Type B pancreatic cell (in vitro differentiated cells): ENCODE data around the gene NYAP2. TPM values are rescaled to one million over a fixed set of nuclear protein-coding genes. Genes with fewer than 3 reads are reported as not detected.

Experiments used
- DNase-seq: peaks from one replicate; pipeline ENCODE4 v3.0.0; 2021; ENCODE audit warnings: mixed read lengths; ENCODE audit not compliant: unreplicated experiment; ENCODE audit errors: extremely low spot score
- H3K27ac Mint-ChIP-seq: 2 replicates; pipeline ENCODE4 v1.8.0; 2021; ENCODE audit warnings: mild to moderate bottlenecking, mixed read lengths
- H3K27me3 Mint-ChIP-seq: 2 replicates; pipeline ENCODE4 v1.8.0; 2021; ENCODE audit warnings: mixed read lengths
- H3K36me3 Mint-ChIP-seq: 2 replicates; pipeline ENCODE4 v1.8.0; 2021; ENCODE audit warnings: mixed read lengths
- H3K4me1 Mint-ChIP-seq: one replicate; pipeline ENCODE4 v1.8.0; 2021; ENCODE audit warnings: mixed read lengths; ENCODE audit not compliant: unreplicated experiment
- H3K4me3 Mint-ChIP-seq: 2 replicates; pipeline ENCODE4 v1.8.0; 2021; ENCODE audit warnings: mild to moderate bottlenecking, mixed read lengths
- H3K9me3 Mint-ChIP-seq: 2 replicates; pipeline ENCODE4 v1.8.0; 2021; ENCODE audit warnings: mixed read lengths
- CTCF ChIP-seq: fragments of 200-600 bp; sonication (generic); conservative IDR thresholded peaks from 2 replicates; pipeline ENCODE4 v1.5.0; 2021; ENCODE audit warnings: antibody characterized with exemption, mild to moderate bottlenecking
- total RNA-seq: library from RNA; stranded (reverse); gene quantifications from 2 replicates; pipeline ENCODE4 v1.2.1, GENCODE V29; 2021; ENCODE audit warnings: low replicate concordance

The NYAP2 gene
- total RNA-seq, 1 donor from 2014 or later = 0.46 TPM

GRCh38 chr2:225536036-225536435 is 136.5 kb downstream of the NYAP2 start:
- no peaks in the 10 kb centered on the region for H3K9me3 Mint-ChIP-seq
- no peaks in the 10 kb centered on the region for H3K27me3 Mint-ChIP-seq
- H3K36me3 Mint-ChIP-seq = no peaks in the 10 kb centered on the region
- DNase-seq = no peak
- H3K4me3 Mint-ChIP-seq = no peak overlapping the region
- TF ChIP-seq CTCF = no peak
- no peak overlapping the region for H3K27ac Mint-ChIP-seq
- H3K4me1 Mint-ChIP-seq = no peaks in the 10 kb centered on the region

GRCh38 chr2:225543626-225544025 is 144.1 kb downstream of the NYAP2 start:
- no peak for DNase-seq
- H3K4me3 Mint-ChIP-seq = no peak overlapping the region
- H3K27ac Mint-ChIP-seq = no peak overlapping the region
- H3K4me1 Mint-ChIP-seq = no peaks in the 10 kb centered on the region
- TF ChIP-seq CTCF = no peak
- H3K36me3 Mint-ChIP-seq = no peaks in the 10 kb centered on the region
- no peaks in the 10 kb centered on the region for H3K9me3 Mint-ChIP-seq
- peaks cover 4% of the 10 kb centered on the region for H3K27me3 Mint-ChIP-seq

- peak; percentile 29 for TF ChIP-seq CTCF
- H3K4me3 Mint-ChIP-seq = no peak overlapping the region
- H3K9me3 Mint-ChIP-seq = no peaks in the 10 kb centered on the region
- peaks cover 6% of the 10 kb centered on the region for H3K27me3 Mint-ChIP-seq
- no peaks in the 10 kb centered on the region for H3K36me3 Mint-ChIP-seq
- H3K27ac Mint-ChIP-seq = no peak overlapping the region
- DNase-seq = no peak
- H3K4me1 Mint-ChIP-seq = no peaks in the 10 kb centered on the region
Measured at GRCh38 chr2:225556461-225556860, 157.0 kb downstream of the NYAP2 start.

GRCh38 chr2:225558399-225559071 is 159.0 kb downstream of the NYAP2 start:
- Mint-ChIP-seq H3K27ac (no peak overlapping the region), H3K27me3 (peaks cover 11% of the 10 kb centered on the region), H3K36me3 (no peaks in the 10 kb centered on the region), H3K4me3 (no peak overlapping the region), H3K9me3 (no peaks in the 10 kb centered on the region), H3K4me1 (no peaks in the 10 kb centered on the region)
- TF ChIP-seq CTCF = no peak
- DNase-seq = no peak

- no peaks in the 10 kb centered on the region for H3K9me3 Mint-ChIP-seq
- H3K27ac Mint-ChIP-seq = no peak overlapping the region
- peaks cover 11% of the 10 kb centered on the region for H3K27me3 Mint-ChIP-seq
- DNase-seq = no peak
- H3K36me3 Mint-ChIP-seq = no peaks in the 10 kb centered on the region
- no peak for TF ChIP-seq CTCF
- H3K4me1 Mint-ChIP-seq = no peaks in the 10 kb centered on the region
- H3K4me3 Mint-ChIP-seq = no peak overlapping the region
Measured at GRCh38 chr2:225559072-225559415, 159.5 kb downstream of the NYAP2 start.

GRCh38 chr2:225566798-225567197 is 167.3 kb downstream of the NYAP2 start:
- Mint-ChIP-seq H3K27ac (peak overlapping the region; percentile 16), H3K4me1 (no peaks in the 10 kb centered on the region), H3K9me3 (peaks cover 2% of the 10 kb centered on the region), H3K36me3 (no peaks in the 10 kb centered on the region), H3K27me3 (peaks cover 10% of the 10 kb centered on the region), H3K4me3 (no peak overlapping the region)
- no peak for TF ChIP-seq CTCF
- DNase-seq = no peak
